NCI-H526 (cell line): ENCODE results near the gene FPGS.

Experiments used
- DNase-seq, 2 experiments: peaks; one replicate each; lab custom pipeline; 2025; lab: John Stamatoyannopoulos, UW

FPGS gene

DNA sequence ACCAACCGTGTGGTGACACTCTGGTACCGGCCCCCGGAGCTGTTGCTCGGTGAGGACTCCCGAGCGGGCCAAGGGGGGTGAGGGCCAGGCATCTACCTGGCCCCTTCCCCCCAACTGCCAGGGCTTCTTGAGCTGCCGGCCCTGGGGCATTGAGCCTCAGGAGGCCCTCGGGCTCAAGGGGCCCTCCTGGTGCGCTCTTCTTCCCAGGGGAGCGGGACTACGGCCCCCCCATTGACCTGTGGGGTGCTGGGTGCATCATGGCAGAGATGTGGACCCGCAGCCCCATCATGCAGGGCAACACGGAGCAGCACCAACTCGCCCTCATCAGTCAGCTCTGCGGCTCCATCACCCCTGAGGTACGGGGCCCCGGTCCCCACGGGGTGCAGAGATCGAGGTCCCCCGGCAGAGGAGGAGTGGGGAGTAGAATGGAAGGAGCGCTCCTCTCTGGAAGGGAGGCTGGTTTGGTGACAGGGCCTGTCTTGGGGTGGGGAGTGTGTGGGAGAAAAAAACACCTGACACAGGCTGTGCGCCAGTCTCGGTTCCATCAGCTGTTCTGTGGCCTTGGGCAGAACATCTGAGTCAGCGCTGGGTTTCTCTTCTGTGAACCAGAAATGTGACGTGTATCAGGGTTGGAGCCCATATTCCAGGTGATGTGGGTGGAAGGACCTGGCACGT is 14.2 kb upstream of the FPGS start:
- no peak for DNase-seq

- no peak for DNase-seq
Observed at GRCh38 chr9:127789179-127789578, 13.5 kb upstream of the FPGS start.

DNA sequence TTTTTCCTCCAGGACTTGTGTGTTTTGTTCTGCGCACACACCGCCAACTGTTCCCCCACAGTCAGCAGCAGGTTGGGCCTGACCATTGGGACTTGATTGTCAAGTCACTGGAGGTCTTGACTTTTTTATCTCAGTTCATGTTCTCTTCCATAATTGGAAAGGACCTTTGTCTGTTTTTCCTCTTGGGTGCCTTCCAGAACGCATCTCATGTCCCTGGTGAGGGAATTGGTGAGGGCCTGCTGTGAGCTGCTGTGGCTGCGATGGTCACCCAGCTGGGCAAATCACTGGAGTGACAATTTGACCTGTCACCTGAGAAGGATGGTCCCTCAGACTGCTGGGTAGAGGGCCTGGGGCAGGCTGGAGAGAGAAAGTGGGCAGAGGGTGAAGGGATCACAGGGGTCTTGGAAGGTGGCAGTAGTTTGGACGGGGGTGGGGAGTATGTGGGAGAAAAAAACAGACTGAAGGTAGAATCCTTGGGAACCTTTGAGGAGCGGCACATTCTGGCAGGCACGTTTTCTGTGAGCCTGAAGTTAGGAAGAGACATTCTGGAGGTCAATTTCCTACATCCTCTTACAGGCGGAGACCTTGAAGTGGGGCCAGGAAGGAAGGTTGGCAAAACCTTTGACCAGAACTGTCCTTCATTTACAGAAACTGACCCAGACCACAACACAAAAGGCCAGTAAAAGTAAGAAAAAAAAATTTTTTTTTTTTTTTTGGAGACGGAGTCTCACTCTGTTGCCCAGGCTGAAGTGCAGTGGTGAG is 12.4 kb upstream of the FPGS start:
- DNase-seq, result no peak

GRCh38 chr9:127791085-127791484 is 11.6 kb upstream of the FPGS start:
- DNase-seq, result no peak

- no peak for DNase-seq
Observed at GRCh38 chr9:127792417-127793031, 10.2 kb upstream of the FPGS start.

DNA sequence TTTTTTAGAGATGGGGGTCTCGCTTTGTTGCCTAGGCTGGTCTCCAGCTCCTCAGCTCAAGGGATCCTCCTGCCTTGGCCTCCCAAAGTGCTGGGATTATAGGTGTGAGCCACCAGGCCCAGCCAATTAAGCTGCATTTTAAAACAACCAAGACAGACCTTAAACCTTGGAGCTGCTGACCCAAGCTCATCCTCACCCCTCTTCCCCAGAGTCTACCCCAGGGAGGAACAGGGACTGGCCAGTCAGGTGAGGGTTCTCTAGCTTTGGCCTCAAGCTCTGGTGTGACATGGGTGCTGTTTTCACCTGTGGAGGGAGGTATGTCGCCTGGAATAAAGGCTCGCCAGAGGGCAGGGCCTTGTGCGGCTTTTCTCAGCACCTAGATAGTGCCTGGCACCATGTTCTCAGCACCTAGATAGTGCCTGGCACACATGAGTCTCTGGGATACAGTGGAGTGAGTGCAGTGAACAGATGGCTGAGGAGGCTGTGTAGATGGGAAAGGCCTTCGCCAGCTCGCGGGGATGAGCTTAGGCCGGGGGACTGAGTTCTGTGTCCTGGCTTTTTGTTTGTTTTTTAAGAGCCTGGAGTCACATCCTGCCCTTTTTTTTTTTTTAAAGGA is 9.5 kb upstream of the FPGS start:
- no peak for DNase-seq

GRCh38 chr9:127794001-127794791 is 8.5 kb upstream of the FPGS start:
- DNase-seq, result no peak

GRCh38 chr9:127796225-127796813 is 6.4 kb upstream of the FPGS start:
- no peak for DNase-seq

DNA sequence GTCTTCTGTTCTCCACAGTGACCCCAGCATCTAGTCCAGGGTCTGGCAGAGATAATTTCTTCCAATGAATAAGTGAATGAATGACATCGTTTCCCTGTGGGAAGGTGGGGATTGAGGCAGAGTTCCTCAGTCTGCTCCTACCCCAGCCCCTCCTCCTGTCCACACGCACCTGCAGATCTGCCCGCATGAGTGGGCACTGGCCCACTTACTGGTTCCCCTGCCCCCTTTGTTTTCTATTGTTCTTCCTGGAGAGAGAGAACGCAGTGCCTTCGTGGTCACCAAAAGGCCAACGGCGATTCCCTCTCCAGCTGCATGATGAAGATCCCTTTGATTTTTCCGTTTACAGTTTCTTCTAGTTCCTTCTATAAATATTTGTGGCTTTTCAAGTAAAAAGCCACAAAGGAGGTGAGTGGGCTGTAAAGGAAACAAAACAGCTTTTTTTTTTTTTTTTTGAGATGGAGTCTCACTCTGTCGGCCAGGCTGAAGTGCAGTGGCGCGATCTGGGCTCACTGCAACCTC is 5.8 kb upstream of the FPGS start:
- DNase-seq, result no peak

DNA sequence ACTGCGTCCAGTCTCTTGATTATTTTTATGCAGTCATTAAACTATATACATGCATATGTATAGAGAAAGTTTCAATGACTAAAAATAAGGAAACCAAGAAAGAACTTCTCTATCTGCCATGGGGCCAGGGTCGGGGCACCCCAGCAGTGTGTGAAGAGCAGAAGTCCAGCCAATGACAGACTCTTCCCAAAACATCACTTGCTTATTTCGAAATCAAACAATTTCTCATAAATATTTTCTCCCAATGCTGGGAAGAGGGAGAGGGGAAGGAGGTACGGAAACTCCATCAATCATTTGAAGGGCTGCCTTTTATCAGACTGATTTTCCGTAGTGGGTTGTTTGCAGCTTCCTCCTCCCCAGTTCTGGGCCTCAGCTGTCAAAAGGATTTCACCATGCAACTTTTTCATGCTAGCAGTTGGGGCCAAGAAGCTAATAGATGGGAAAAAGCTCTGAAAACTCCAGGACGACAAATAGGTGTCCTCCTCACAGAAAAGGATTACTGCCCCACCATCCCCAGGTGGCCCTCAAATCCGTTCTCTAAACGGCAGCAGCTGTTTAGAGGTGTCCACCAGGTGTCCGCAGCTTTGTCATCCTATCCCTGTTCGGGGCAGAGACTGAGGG is 617 bp upstream of the FPGS start:
- DNase-seq, result no peak

- DNase-seq, result peak in 1 of 2 experiments; percentile 14
Observed at GRCh38 chr9:127803507-127804352, 1.0 kb downstream of the FPGS start.

GRCh38 chr9:127805620-127806019 is 2.9 kb downstream of the FPGS start:
- peak in 1 of 2 experiments; percentile 24 for DNase-seq

DNA sequence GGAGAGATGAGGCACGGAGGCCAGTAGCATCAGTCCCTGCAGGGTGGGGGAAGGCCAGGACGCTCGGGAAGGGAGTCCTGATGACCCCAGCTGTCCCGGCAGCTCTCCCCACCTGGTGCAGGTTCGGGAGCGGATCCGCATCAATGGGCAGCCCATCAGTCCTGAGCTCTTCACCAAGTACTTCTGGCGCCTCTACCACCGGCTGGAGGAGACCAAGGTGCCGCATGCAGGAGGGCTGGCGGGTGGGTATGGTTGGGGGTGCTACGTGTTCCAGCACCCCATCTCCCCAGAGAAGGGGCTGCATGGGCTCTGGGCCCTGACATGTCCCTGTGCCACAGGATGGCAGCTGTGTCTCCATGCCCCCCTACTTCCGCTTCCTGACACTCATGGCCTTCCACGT is 4.2 kb downstream of the FPGS start:
- DNase-seq, result no peak

DNA sequence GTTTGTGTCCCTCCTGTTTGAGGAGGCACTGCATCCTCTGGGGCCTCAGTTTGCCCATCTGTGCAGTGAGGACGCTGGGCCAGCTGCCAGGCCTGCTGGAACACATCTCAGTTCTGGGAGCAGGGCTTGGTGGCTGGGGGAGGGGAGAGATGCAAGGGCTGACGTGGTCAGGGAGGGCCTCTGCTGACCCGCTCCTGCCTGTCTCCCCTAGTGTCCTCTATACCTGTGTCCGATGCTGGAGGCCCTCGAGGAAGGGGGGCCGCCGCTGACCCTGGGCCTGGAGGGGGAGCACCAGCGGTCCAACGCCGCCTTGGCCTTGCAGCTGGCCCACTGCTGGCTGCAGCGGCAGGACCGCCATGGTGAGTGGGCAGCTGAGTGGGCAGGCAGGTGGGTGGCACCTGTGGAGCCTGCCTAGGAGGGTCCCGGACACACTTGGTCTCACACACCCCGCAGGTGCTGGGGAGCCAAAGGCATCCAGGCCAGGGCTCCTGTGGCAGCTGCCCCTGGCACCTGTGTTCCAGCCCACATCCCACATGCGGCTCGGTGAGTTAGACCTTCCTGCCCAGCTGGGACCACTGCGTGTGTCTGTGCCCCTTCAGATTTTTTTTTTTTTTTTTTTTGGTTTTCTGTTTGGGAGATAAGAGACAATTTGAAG is 5.8 kb downstream of the FPGS start:
- no peak for DNase-seq

DNA sequence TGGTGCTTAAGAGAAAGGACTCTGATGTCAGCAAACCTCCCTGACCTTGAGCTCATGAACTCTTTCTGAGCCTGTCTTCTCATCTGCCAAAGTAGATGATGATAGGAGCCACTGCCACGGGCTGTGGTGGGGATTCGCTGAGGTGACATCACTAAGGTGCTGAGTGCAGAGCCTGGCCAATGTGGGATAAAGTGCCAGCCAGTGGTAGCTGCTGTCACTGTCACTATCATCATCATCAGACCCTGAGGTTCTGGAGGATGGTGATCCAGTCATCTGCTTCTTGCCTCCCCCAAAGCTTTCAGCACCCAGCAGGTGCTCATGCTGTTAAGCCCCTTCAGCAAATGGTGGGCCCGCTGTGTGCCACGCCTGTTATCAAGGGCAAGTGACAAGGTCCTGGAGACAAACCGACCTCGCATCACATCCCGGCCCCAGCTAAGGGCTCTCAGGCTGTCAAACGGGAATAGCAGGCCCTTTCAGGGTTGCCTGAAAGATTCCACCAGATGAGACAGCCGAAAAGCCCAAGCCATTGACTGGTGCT is 6.4 kb downstream of the FPGS start:
- DNase-seq, result no peak

DNA sequence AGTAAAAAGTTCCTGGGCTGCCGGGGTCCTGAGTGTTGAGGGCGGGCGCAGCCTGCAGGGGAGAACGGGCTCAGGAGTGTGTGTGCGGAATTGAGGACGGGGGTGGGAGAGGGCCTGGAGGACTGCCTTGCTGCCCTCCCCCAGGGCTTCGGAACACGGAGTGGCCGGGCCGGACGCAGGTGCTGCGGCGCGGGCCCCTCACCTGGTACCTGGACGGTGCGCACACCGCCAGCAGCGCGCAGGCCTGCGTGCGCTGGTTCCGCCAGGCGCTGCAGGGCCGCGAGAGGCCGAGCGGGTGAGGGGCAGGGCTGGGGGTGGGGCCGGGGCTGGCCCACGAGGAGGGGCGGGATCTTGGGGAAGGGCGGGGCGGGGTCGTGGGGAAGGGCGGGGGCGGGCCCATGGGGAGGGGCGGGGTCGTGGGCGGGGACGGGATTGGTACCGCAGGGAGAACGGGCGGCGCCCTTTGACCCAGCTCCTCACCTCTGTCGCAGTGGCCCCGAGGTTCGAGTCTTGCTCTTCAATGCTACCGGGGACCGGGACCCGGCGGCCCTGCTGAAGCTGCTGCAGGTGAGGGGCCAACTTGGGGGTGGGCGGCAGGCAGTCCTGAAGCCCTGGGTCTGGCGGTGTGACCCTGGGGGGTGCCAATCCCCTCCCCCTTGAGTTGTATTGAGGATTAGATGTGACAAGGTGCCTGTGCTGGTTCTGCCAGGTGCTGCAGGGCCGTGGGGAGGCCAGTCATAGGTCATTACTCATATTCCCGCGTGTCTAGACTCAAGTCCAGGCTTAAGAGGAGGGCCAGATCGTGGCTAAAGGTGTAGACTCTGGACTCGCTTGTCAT is 7.1 kb downstream of the FPGS start:
- no peak for DNase-seq

- DNase-seq, result no peak
Observed at GRCh38 chr9:127810378-127811187, 7.9 kb downstream of the FPGS start.
